IPS DF 19.7 (cell line): ENCODE measurements around the gene DSC2.

ENCODE experiments used
- DNase-seq: peaks from one replicate; pipeline ENCODE4 v3.0.0-alpha.2; 2013; ENCODE audit warnings: low read depth, low spot score

DSC2 gene

GRCh38 chr18:31098878-31099277 is 3.3 kb downstream of the DSC2 start:
- DNase-seq: no peak

DNA sequence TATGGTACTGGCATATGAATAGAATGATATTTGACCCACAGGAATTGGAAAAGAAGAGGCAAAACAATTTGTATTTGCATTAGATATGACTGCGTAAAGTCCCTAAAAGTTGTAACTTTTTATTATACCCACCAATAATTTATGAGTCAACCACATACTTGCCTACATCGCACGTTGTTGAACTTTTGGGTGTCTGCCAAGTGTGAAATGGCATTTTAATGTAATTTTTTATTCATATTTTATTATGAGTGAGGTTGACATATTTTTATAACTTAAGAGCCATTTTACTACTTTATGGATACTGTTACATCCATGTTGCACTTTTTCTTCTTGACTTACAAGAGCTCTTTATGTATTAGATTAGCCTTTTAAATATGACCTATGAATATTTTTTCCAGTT is 4.6 kb downstream of the DSC2 start:
- DNase-seq: no peak

DNA sequence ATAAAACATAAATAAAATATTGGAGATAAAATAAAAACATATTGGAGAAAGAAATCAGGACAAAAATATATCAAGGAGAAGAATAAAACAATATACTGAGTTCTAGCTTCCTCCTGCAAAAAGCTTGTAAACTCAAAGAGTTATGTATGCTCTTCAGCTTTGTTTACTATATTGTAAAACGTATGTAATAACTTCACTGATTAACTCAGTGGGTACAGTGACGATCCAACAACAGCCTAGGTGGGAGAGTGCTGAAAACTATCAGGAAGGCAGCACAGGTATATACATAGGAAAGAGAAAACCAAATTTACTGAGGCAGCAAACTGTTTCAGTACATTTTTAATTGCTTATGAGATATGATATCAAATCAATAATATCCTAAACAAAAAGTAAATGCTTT is 8.3 kb downstream of the DSC2 start:
- DNase-seq: no peak

DNA sequence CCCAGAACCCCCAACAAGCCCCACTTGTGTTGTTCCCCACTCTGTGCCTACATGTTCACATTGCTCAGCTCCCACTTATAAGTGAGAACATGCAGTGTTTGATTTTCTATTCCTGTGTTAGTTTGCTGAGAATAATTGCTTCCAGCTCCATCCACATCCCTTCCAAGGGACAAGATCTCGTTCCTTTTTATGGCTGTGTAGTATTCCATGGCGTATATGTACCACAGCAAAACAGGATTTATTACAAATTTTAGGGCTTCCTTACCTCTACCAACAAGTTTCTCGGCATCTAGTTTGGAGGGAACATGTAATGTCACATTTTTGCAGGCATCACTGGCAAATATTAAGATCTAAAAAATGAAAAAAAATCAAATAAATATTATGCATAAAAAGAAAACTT is 8.9 kb downstream of the DSC2 start:
- DNase-seq: no peak

- DNase-seq: no peak
Observed at GRCh38 chr18:31091350-31091749, 10.9 kb downstream of the DSC2 start.

- no peak for DNase-seq
Observed at GRCh38 chr18:31088532-31088931, 13.7 kb downstream of the DSC2 start.

GRCh38 chr18:31079973-31080372 is 22.2 kb downstream of the DSC2 start:
- DNase-seq: no peak

DNA sequence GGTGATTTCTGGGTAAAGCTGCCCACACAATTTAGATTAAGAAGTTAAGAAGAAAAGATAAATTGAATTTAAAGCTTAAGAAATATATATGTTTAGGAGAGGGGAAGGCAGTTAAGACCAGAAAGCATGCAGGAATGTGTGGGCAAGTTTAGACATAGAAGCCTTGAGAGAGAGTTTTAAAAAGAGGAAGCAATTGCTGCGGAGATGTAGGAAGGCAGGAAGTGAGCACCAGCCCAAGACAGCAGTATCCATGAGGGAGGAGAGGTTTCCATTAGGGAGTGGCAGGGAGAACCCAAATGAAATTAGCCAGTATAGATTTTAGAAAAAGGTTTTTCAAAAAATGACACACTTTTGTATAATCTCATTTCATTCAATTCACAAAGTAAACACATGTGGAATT is 24.3 kb downstream of the DSC2 start:
- no peak for DNase-seq

- DNase-seq: no peak
Observed at GRCh38 chr18:31072175-31072574, 30.0 kb downstream of the DSC2 start.

GRCh38 chr18:31070206-31070605 is 32.0 kb downstream of the DSC2 start:
- no peak for DNase-seq

DNA sequence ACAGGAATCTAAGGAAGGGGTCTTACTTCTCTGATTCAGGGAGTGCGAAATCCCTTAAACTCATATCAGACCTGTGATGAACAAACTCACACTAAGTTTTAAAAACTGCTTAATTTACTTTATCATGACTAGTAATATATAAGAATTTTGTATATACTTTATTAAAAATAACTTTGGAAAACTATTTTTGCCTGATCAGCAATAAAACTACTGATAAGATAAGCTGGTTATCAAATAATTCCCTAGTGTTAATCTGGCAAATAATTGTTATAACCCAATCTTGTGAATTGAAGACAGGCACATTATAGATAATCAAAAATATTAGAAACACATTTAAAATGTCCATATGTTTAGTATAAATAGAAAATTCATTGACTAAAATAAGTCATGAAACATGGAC is 36.0 kb downstream of the DSC2 start:
- no peak for DNase-seq

DNA sequence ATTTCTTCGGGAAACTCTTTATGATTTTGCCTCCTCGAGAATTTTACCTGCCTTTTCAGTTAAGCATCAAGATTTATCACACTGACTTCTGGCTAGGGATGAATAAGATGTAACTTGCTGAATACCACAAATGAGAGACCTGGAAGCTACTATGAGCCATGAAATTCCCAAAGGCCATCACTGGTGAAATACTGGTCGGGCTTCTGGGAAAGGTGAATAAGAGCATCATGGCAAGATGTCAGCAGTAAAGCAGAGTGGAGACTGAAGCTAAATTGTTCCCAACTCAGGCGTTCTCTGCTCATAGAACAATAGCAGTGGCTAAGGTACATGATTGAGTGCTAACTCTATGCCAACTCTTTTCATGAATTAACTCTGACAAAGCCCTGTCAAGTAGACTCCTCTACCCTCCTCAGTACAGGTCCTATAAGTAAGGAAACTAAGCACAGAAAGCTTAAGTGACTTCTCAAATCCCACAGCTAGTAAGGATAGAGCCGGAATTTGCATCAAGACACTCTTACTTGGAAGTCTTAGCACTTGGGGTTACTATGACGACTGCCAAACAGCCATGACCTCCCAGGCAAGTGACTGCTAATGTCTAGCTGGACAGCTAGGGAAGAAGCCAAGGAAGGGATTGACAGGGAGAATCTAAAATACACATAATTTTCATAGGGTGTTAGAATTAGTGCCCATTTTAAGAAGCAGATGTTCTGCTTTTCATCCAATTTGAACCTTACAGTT is 37.0 kb downstream of the DSC2 start:
- no peak for DNase-seq

DNA sequence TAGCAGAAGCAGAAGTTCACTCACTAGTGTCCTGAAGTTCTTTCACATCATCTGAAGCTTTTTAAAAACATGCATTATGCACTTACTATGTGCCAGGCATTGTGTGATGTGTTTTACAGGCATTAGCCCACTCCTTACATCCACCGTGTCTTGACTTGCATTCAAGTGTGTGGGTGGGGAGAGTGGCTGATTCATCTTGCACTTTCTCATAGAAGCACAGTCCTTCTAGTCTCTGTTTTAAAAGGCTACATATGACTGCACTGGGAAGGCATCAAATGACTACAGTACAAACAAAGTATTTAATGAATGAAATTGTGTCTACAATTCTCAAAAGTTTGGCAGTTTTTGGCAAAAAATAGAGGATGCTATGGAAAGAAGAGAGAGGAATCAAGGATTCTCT is 38.1 kb downstream of the DSC2 start:
- DNase-seq: no peak

GRCh38 chr18:31061945-31062344 is 40.3 kb downstream of the DSC2 start:
- DNase-seq: no peak

GRCh38 chr18:31058897-31059296 is 43.3 kb downstream of the DSC2 start:
- no peak for DNase-seq

GRCh38 chr18:31057917-31058316 is 44.3 kb downstream of the DSC2 start:
- no peak for DNase-seq

DNA sequence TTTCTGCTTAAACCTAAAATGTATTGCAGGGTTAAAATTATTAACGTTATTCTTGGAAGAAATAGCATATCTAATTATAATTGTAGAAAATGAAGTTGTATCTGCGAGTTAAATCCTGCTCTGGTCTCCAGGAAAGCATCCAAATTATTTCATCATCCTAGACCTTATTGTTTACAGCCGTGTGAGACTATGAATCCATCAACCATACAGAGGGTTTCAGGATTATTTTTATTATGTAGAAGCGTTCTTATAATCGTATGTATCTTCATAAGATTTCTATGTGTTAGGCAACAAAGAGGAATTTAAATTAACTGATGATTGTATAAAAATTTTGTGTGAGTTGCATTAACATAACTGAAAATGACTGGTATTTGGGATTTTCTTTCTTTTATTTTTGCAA is 45.2 kb downstream of the DSC2 start:
- DNase-seq: no peak

GRCh38 chr18:31056296-31056695 is 45.9 kb downstream of the DSC2 start:
- DNase-seq: no peak

DNA sequence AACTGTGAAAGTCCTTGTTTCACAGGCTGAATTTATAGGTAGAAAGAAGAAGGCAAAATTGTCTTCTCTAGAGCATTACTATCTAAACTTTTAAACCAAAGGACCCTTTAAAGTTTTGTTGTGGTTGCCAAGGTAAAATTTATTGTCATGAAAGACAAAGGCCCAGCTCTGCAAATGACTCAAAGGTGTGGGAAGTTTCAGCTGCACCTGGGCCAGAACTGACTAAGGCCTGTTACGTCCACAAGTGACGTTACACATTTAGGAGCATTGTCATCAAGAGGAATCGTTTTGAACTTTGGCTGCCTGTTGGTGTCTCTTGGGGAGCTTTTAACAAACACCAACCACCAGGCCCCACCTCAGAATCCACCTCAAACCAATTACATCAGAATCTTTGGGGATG is 51.6 kb downstream of the DSC2 start:
- DNase-seq: no peak

DNA sequence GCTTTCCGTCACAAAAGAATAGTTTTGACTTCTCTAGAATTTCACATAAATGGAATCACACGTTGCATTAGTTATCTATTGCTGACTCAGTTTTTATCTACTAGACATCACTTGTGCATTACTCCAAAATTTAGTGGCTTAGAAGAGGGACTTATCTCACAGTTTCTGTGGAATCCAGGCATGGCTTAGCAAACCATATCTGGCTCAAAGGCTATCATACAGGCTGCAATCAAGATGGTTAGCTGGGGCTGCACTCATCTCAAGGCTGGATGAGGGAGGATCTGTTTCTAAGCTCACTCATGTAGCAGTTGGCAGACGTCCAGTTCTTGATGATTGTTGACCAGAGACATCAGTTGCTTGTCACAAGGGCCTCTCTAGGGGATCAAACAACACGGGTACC is 53.0 kb downstream of the DSC2 start:
- no peak for DNase-seq

DNA sequence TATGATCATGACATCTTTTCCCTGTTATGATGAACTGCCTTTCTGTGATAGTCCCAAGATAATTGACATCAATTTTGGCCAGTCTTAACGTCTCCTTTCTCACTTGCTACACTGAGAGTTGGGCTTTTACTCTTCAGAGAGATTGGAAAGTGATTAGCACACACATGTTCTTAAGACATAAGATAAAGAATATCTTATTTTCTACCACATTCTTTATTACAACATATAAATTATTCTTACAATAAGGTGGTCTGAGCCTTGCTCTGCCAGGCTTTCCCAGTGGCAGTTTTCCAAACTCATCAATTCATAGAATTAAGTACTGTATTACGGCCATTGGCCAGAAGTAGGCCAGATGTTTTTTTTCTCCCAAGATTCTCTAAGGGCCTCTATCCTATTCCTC is 54.0 kb downstream of the DSC2 start:
- DNase-seq: no peak

DNA sequence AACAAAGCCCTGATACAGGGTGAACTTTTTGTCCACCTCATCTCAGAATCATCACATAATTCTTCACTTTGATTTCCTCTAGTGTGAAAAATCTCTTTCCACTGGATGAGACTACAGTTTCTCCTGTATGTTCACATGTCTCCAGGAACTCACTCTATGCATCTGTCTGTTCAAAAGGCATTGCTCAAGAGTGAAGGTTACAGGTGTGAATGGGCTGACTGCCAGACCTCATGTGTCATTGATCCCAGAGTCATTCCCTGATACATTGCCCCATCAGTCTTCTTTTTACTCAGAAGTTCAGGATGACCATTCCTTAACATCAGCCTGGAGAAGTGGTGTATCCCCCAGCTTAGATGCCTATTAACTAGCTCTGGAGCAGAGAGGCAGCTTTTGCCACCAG is 55.3 kb downstream of the DSC2 start:
- no peak for DNase-seq

DNA sequence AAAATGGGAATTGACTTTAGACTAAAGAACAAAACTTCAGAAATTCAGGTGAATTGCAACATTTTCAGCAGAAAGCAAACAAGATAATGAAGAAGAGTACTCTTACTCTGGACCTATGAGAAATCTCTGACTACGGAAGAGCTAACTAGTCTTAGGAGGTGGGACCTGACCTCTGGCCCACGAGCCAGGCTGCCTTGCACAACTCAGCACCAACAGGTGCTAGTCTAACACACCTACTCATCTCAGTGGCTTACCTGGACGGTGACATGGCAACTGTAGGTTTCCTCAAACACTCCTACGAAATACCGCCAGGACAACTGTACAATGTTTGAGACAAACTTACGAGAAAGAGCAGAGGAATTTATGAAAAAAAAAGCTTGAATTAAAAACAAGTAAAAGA is 56.6 kb downstream of the DSC2 start:
- no peak for DNase-seq

DNA sequence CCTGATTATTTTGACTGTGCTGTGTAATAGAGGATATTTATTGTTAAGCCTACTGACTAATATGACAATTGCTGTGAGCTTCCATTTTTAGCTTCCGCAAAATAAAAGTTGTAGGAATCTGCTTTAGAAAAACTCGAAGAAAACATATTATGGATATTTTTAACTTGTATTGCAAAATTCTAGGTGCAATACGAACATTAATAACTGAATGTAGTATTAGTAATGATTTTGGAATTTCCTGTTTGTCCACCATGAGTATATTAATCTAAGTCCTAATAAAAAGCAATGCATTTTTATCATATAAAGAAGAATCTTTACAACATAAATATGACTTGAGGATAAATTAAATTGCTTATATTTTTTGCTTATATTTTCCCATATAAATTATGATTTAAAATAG is 57.3 kb downstream of the DSC2 start:
- DNase-seq: no peak
